ENCODE results near the gene MAD2L1. TPM values are rescaled to one million over a fixed set of nuclear protein-coding genes. Genes with fewer than 3 reads are reported as not detected.

Gene MAD2L1
- polyA plus RNA-seq, 6 donors from 2014 or later: 2.9 to 7.9 (median 6.1) TPM

GRCh38 chr4:120007896-120008436 is 58.7 kb downstream of the MAD2L1 start:
- Mint-ChIP-seq H3K36me3 (no peaks in the 10 kb centered on the region), H3K4me3 (no peak overlapping the region), H3K4me1 (no peaks in the 10 kb centered on the region), H3K27ac (no peak overlapping the region), H3K9me3 (peaks cover 0 to 4% (median 0%) of the 10 kb centered on the region in 7 donors), H3K27me3 (peaks cover 0 to 9% (median 0%) of the 10 kb centered on the region in 3 donors)
- no peak for ATAC-seq (ENCODE audit: low read depth in 2 of 2)
- no peak for DNase-seq

- H3K27me3 Mint-ChIP-seq: peaks cover 0 to 9% (median 0%) of the 10 kb centered on the region in 3 donors
- ATAC-seq (ENCODE audit: low read depth in 2 of 2) (no peak), DNase-seq (no peak)
- peaks cover 0 to 4% (median 0%) of the 10 kb centered on the region in 7 donors for H3K9me3 Mint-ChIP-seq
- no peaks in the 10 kb centered on the region for H3K4me1 Mint-ChIP-seq
- H3K4me3 Mint-ChIP-seq: no peak overlapping the region
- H3K36me3 Mint-ChIP-seq: no peaks in the 10 kb centered on the region
- no peak overlapping the region for H3K27ac Mint-ChIP-seq
Observed at GRCh38 chr4:120007191-120007871, 59.3 kb downstream of the MAD2L1 start.
